Measurements from ENCODE around the gene DHX8. TPM values are rescaled to one million over a fixed set of nuclear protein-coding genes. Genes with fewer than 3 reads are reported as not detected.
A peak's percentile ranks its signal among the peaks of the same experiment; 100 is the strongest.

The DHX8 gene
- total RNA-seq, 6 experiments from 2014 or later: 57.2 to 65.6 (median 61.7) TPM

DNA sequence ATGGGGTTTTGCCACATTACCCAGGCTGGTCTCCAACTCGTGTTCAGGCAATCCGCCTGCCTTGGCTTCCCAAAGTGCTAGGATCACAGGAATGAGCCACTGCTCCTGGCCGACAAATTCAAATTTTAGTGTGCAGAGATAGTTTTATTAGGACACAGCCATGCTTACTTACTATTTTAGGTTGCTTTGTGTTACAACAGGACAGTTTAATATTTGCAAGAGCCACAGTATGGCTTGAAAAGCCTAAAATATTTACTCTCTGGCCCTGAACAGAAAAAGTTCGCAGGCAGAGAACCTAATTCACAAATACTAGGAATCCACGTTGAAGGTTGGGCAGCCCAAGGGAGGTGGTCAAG, 75.0 kb downstream of the DHX8 start:
- Mint-ChIP-seq H3K4me3 (no peak overlapping the region), H3K4me1 (ENCODE audit: low read depth) (peaks cover 33% of the 10 kb centered on the region), H3K36me3 (ENCODE audit: low read depth) (no peaks in the 10 kb centered on the region), H3K27me3 (ENCODE audit: insufficient read depth) (peaks cover 9% of the 10 kb centered on the region), H3K27ac (no peak overlapping the region), H3K9me3 (no peaks in the 10 kb centered on the region)
- TF ChIP-seq, protein P1, sequence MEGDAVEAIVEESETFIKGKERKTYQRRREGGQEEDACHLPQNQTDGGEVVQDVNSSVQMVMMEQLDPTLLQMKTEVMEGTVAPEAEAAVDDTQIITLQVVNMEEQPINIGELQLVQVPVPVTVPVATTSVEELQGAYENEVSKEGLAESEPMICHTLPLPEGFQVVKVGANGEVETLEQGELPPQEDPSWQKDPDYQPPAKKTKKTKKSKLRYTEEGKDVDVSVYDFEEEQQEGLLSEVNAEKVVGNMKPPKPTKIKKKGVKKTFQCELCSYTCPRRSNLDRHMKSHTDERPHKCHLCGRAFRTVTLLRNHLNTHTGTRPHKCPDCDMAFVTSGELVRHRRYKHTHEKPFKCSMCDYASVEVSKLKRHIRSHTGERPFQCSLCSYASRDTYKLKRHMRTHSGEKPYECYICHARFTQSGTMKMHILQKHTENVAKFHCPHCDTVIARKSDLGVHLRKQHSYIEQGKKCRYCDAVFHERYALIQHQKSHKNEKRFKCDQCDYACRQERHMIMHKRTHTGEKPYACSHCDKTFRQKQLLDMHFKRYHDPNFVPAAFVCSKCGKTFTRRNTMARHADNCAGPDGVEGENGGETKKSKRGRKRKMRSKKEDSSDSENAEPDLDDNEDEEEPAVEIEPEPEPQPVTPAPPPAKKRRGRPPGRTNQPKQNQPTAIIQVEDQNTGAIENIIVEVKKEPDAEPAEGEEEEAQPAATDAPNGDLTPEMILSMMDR (IDR thresholded peaks at IDR 0.05): no peak
- no peak for DNase-seq

DNA sequence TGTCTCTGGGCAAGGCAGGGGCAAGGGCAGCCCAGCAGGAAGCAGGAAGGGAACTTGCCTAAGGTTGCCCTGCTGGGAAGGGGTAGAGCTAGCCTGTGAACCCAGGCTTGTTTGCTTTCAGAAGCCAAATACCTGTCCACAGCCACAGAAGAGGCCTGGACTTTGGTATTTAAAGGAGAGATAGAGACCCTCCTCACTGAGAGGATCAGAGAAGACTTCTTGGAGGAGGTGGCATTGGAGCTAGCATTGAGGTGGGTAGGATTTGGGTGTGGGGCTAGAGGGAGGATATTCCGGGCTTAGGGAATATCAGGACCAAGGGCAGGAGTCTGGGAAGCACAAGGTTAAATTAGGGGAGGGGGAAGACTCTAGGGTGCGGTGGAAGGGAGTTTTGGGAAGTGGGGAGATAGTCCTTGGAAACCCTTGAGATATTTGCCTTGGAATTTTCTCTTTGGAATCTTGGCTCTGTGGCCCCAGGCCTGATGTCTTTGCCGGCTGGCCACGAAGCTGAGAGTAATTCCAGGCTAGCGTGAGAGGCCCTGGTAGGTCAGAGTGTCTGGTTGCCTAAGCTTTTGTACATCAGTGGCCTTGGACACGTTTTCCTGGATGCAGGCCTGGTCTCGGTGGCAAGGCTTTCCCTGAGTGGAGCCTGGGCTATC, 75.5 kb downstream of the DHX8 start:
- H3K9me3 Mint-ChIP-seq: no peaks in the 10 kb centered on the region
- peaks cover 33% of the 10 kb centered on the region for H3K4me1 Mint-ChIP-seq (ENCODE audit: low read depth)
- no peak overlapping the region for H3K4me3 Mint-ChIP-seq
- no peaks in the 10 kb centered on the region for H3K36me3 Mint-ChIP-seq (ENCODE audit: low read depth)
- TF ChIP-seq, protein P1 (IDR thresholded peaks at IDR 0.05): no peak
- no peak overlapping the region for H3K27ac Mint-ChIP-seq
- no peak for DNase-seq
- H3K27me3 Mint-ChIP-seq (ENCODE audit: insufficient read depth): peaks cover 9% of the 10 kb centered on the region

DNA sequence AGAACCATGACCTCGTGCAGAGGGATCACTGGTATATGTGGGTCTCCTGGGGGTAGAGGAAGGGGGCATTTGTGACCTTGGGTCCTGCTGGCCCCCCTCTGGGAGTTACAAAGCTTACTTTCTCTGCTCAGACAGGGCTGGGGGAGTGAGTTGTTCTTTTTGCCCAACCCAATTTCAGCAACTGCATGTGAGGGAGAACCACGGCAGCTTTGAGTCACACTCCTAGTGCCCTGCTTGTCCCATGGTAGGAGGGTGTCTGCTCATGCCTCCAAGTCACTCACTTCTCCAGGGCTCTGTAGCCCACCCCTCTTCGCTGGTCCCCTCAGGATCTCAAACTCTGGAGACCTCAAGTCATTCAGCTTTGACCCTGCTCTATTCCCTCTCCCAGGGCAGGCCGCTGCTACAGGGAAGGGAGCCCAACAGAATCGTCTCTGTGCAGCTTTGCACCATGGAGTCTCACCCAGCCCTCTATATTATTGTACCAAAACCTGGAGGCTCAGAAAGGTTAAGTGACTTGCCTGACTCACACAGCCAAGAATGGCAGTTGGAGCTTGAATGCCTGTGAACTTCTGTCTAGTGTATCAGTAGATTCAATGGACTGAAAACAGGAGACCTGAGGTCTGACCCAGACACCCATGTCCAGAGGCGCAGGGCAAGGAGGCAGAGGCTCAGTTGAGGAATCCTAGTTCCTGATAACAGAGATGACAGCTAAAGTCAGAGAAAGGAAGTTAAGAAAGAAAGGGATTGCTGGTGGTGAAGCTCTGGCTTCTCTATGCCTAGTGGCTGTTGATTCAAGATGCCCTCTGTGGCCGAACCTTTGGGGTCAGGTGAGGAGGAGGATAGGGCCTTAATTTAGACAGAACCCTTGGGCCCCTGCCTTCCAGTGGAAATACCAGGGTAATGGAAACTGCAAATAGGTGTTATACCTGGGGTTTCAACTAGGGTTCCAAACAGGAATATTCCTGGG, 77.0 kb downstream of the DHX8 start:
- no peak overlapping the region for H3K4me3 Mint-ChIP-seq
- no peak overlapping the region for H3K27ac Mint-ChIP-seq
- peaks cover 11% of the 10 kb centered on the region for H3K27me3 Mint-ChIP-seq (ENCODE audit: insufficient read depth)
- peaks cover 33% of the 10 kb centered on the region for H3K4me1 Mint-ChIP-seq (ENCODE audit: low read depth)
- DNase-seq: no peak
- H3K36me3 Mint-ChIP-seq (ENCODE audit: low read depth): no peaks in the 10 kb centered on the region
- H3K9me3 Mint-ChIP-seq: no peaks in the 10 kb centered on the region
- TF ChIP-seq, protein P1 (IDR thresholded peaks at IDR 0.05): no peak

DNA sequence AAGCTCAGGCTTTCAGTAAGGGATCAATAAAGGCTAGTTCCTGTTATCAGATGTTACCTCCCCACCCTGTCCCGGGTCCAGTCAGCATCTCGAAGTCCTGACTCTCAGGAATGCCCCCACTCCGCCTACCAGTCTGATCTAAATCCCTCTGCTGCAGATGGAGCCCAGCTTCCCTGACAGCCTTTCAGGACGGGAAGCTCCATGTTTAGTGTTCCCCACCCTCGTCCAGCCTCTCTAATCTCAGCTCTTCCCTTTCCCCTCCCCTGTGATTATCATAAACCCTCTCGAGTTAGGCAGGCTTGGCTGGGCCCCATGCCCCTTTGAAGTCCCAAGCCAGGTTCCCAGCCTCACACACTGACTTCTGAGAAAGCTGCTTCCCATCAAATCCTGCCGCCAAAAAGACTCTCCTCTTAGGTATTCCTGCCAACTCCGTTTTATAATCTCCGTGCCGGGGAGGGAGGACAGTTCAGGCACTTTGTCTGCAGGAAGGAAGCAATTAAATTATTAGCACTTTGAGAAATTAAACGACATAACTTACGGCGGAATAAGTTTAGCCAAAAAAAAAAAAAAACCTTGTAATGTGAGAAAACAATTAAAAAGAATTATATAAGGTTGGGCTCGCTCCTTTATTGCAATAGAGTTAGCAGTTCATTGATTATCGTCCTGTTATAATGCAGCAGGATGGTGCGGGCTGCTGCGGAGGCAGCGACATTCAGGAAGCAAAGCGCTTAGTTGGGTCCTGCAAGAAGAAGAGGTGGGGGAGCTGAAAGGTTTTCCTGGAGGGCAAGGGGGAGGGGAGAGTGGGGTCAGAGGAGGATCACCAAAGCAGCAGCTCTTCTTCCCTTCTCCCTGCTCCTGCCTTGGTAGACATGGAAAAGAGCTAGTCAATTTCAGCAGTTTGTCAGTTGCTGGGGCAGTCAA, 79.2 kb downstream of the DHX8 start:
- TF ChIP-seq, protein P1 (IDR thresholded peaks at IDR 0.05): no peak
- Mint-ChIP-seq H3K27me3 (ENCODE audit: insufficient read depth) (peaks cover 11% of the 10 kb centered on the region), H3K9me3 (no peaks in the 10 kb centered on the region), H3K27ac (no peak overlapping the region), H3K4me1 (ENCODE audit: low read depth) (peaks cover 18% of the 10 kb centered on the region), H3K36me3 (ENCODE audit: low read depth) (no peaks in the 10 kb centered on the region), H3K4me3 (peak overlapping the region; percentile 41; the same call in 1 of the 2 replicates)
- no peak for DNase-seq

Data from HFFc6 (cell line).